ENCODE results near the gene MACROD1. TPM values are rescaled to one million over a fixed set of nuclear protein-coding genes. Genes with fewer than 3 reads are reported as not detected.

The MACROD1 gene
- total RNA-seq, 1 donor from 2014 or later = 5.6 TPM

GRCh38 chr11:64001484-64002420 lies 164.2 kb downstream of the MACROD1 start:
- intact Hi-C loops (cut with micrococcal nuclease) = loop anchor here (2.0 to 5.0 kb wide), 2 partner anchors 166 to 303 kb away; partner anchors contain the start of genes ESRRA and MACROD1

- intact Hi-C loops (cut with micrococcal nuclease) = loop anchor here (1.0 to 5.0 kb wide), 5 partner anchors 27 to 304 kb away; partner anchors contain the start of genes COX8A, ESRRA and MACROD1
These were observed 165.0 kb downstream of the MACROD1 start for GRCh38 chr11:64000740-64001483.

- intact Hi-C loops (cut with micrococcal nuclease) = loop anchor here (1.0 to 5.0 kb wide), 5 partner anchors 26 to 305 kb away; partner anchors contain the start of genes COX8A, ESRRA and MACROD1
These were observed 165.7 kb downstream of the MACROD1 start for GRCh38 chr11:64000026-64000739.

- intact Hi-C loops (cut with micrococcal nuclease) = loop anchor here (1.0 to 5.0 kb wide), 5 partner anchors 25 to 305 kb away; partner anchors contain the start of genes COX8A, ESRRA and MACROD1
These were observed 166.4 kb downstream of the MACROD1 start for GRCh38 chr11:63999349-64000025.

- intact Hi-C loops (cut with micrococcal nuclease) = no loop called here
These were observed 167.2 kb downstream of the MACROD1 start for GRCh38 chr11:63998558-63999348.

- intact Hi-C loops (cut with micrococcal nuclease) = no loop called here
These were observed 168.0 kb downstream of the MACROD1 start for GRCh38 chr11:63997801-63998337.

- intact Hi-C loops (cut with micrococcal nuclease) = no loop called here
These were observed 168.7 kb downstream of the MACROD1 start for GRCh38 chr11:63997104-63997700.

- intact Hi-C loops (cut with micrococcal nuclease) = no loop called here
These were observed 169.4 kb downstream of the MACROD1 start for GRCh38 chr11:63996512-63996911.

- intact Hi-C loops (cut with micrococcal nuclease) = no loop called here
These were observed 171.9 kb downstream of the MACROD1 start for GRCh38 chr11:63993993-63994392.

GRCh38 chr11:63993100-63993499 lies 172.8 kb downstream of the MACROD1 start:
- intact Hi-C loops (cut with micrococcal nuclease) = no loop called here

GRCh38 chr11:63991558-63991957 lies 174.4 kb downstream of the MACROD1 start:
- intact Hi-C loops (cut with micrococcal nuclease) = no loop called here

GRCh38 chr11:63986932-63987513 lies 178.9 kb downstream of the MACROD1 start:
- intact Hi-C loops (cut with micrococcal nuclease) = loop anchor here (1.0 to 5.0 kb wide), 7 partner anchors 13 to 330 kb away; partner anchors contain the start of genes COX8A, MACROD1, TRMT112 and ZFTA

GRCh38 chr11:63986156-63986931 lies 179.6 kb downstream of the MACROD1 start, which contains the start of gene OTUB1:
OTUB1 (plus strand) TSS chr11:63986438; CDS start chr11:63986457, 19 bp downstream.
- intact Hi-C loops (cut with micrococcal nuclease) = loop anchor here (1.0 to 5.0 kb wide), 7 partner anchors 12 to 331 kb away; partner anchors contain the start of genes COX8A, MACROD1, TRMT112 and ZFTA

- intact Hi-C loops (cut with micrococcal nuclease) = loop anchor here (1.0 to 5.0 kb wide), 7 partner anchors 11 to 332 kb away; partner anchors contain the start of genes COX8A, MACROD1, TRMT112 and ZFTA
These were observed 180.1 kb downstream of the MACROD1 start for GRCh38 chr11:63985812-63986155.

- intact Hi-C loops (cut with micrococcal nuclease) = no loop called here
These were observed 186.5 kb downstream of the MACROD1 start for GRCh38 chr11:63979426-63979825.

GRCh38 chr11:63978551-63979239 lies 187.2 kb downstream of the MACROD1 start:
- intact Hi-C loops (cut with micrococcal nuclease) = no loop called here
